Skeletal muscle satellite cell (primary cell): ENCODE results near the gene TSR3.

Experiments
- H3K27me3 ChIP-seq: 2 replicates; pipeline ENCODE4 v1.7.0; 2013; ENCODE audit warnings: low read length; ENCODE audit not compliant: control insufficient read depth, insufficient read depth
- H3K36me3 ChIP-seq: 2 replicates; pipeline ENCODE4 v1.7.0; 2013; ENCODE audit warnings: mild to moderate bottlenecking, control low read depth, low read length; ENCODE audit not compliant: insufficient read depth
- H3K4me1 ChIP-seq: 2 replicates; pipeline ENCODE4 v1.7.0; 2013; ENCODE audit warnings: low read length; ENCODE audit not compliant: control insufficient read depth, insufficient read depth
- H3K4me2 ChIP-seq: 2 replicates; pipeline ENCODE4 v1.7.0; 2013; ENCODE audit warnings: mild to moderate bottlenecking, low read length
- H3K4me3 ChIP-seq: 2 replicates; pipeline ENCODE4 v1.7.0; 2013; ENCODE audit warnings: low read length
- H3K9ac ChIP-seq: 2 replicates; pipeline ENCODE4 v1.7.0; 2013; ENCODE audit warnings: mild to moderate bottlenecking, low read depth, low read length, moderate library complexity
- H3K9me3 ChIP-seq: replicated peaks from 2 replicates; pipeline ENCODE4 v1.7.0; 2013; ENCODE audit warnings: mild to moderate bottlenecking, control low read depth, low read length

The TSR3 gene

GRCh38 chr16:1389762-1390161 lies 38.1 kb upstream of the TSR3 start:
- H3K4me2 ChIP-seq = no peak overlapping the region
- no peaks in the 10 kb centered on the region for H3K27me3 ChIP-seq
- no peak overlapping the region for H3K9ac ChIP-seq
- H3K9me3 ChIP-seq = no peaks in the 10 kb centered on the region
- no peak overlapping the region for H3K4me3 ChIP-seq
- H3K4me1 ChIP-seq = no peaks in the 10 kb centered on the region
- H3K36me3 ChIP-seq = peaks cover 5% of the 10 kb centered on the region

GRCh38 chr16:1387331-1387730 lies 35.7 kb upstream of the TSR3 start:
- Histone ChIP-seq H3K36me3 (no peaks in the 10 kb centered on the region), H3K27me3 (no peaks in the 10 kb centered on the region), H3K4me2 (no peak overlapping the region), H3K4me1 (no peaks in the 10 kb centered on the region), H3K4me3 (no peak overlapping the region), H3K9me3 (no peaks in the 10 kb centered on the region), H3K9ac (no peak overlapping the region)

- H3K9me3 ChIP-seq = no peaks in the 10 kb centered on the region
- no peak overlapping the region for H3K4me2 ChIP-seq
- no peaks in the 10 kb centered on the region for H3K4me1 ChIP-seq
- no peak overlapping the region for H3K9ac ChIP-seq
- peaks cover 4% of the 10 kb centered on the region for H3K36me3 ChIP-seq
- H3K4me3 ChIP-seq = no peak overlapping the region
- H3K27me3 ChIP-seq = no peaks in the 10 kb centered on the region
These were observed 33.6 kb upstream of the TSR3 start for GRCh38 chr16:1385232-1385631.

- peaks cover 4% of the 10 kb centered on the region for H3K36me3 ChIP-seq
- no peak overlapping the region for H3K4me3 ChIP-seq
- H3K9me3 ChIP-seq = no peaks in the 10 kb centered on the region
- H3K4me2 ChIP-seq = no peak overlapping the region
- peaks cover 8% of the 10 kb centered on the region for H3K4me1 ChIP-seq
- H3K27me3 ChIP-seq = no peaks in the 10 kb centered on the region
- H3K9ac ChIP-seq = no peak overlapping the region
These were observed 31.9 kb upstream of the TSR3 start for GRCh38 chr16:1383556-1383955.

GRCh38 chr16:1381612-1382406 lies 30.1 kb upstream of the TSR3 start:
- Histone ChIP-seq H3K4me1 (peaks cover 13% of the 10 kb centered on the region), H3K9ac (no peak overlapping the region), H3K36me3 (peaks cover 4% of the 10 kb centered on the region), H3K9me3 (no peaks in the 10 kb centered on the region), H3K27me3 (no peaks in the 10 kb centered on the region), H3K4me3 (no peak overlapping the region), H3K4me2 (no peak overlapping the region)

- Histone ChIP-seq H3K4me2 (no peak overlapping the region), H3K27me3 (no peaks in the 10 kb centered on the region), H3K4me3 (no peak overlapping the region), H3K36me3 (peaks cover 4% of the 10 kb centered on the region), H3K4me1 (peaks cover 13% of the 10 kb centered on the region), H3K9ac (no peak overlapping the region), H3K9me3 (no peaks in the 10 kb centered on the region)
These were observed 28.5 kb upstream of the TSR3 start for GRCh38 chr16:1380195-1380594.

- Histone ChIP-seq H3K4me3 (peak overlapping the region; percentile 77), H3K4me1 (peaks cover 13% of the 10 kb centered on the region), H3K9ac (peak overlapping the region; percentile 89), H3K9me3 (no peaks in the 10 kb centered on the region), H3K4me2 (peak overlapping the region; percentile 83), H3K27me3 (no peaks in the 10 kb centered on the region), H3K36me3 (peaks cover 4% of the 10 kb centered on the region)
These were observed 27.8 kb upstream of the TSR3 start for GRCh38 chr16:1379304-1380076.

- Histone ChIP-seq H3K27me3 (no peaks in the 10 kb centered on the region), H3K9ac (peak overlapping the region; percentile 89), H3K9me3 (no peaks in the 10 kb centered on the region), H3K4me2 (peak overlapping the region; percentile 83), H3K36me3 (peaks cover 4% of the 10 kb centered on the region), H3K4me1 (peaks cover 13% of the 10 kb centered on the region), H3K4me3 (peak overlapping the region; percentile 77)
These were observed 27.2 kb upstream of the TSR3 start for GRCh38 chr16:1378804-1379303.

GRCh38 chr16:1378087-1378803 lies 26.6 kb upstream of the TSR3 start:
- H3K4me2 ChIP-seq = peak overlapping the region; percentile 83
- H3K9me3 ChIP-seq = no peaks in the 10 kb centered on the region
- H3K9ac ChIP-seq = peak overlapping the region; percentile 89
- H3K36me3 ChIP-seq = peaks cover 4% of the 10 kb centered on the region
- no peaks in the 10 kb centered on the region for H3K27me3 ChIP-seq
- H3K4me1 ChIP-seq = peaks cover 13% of the 10 kb centered on the region
- peak overlapping the region; percentile 77 for H3K4me3 ChIP-seq

GRCh38 chr16:1377406-1378010 lies 25.8 kb upstream of the TSR3 start:
- H3K9me3 ChIP-seq = no peaks in the 10 kb centered on the region
- H3K4me1 ChIP-seq = peaks cover 13% of the 10 kb centered on the region
- H3K4me2 ChIP-seq = no peak overlapping the region
- H3K9ac ChIP-seq = no peak overlapping the region
- H3K4me3 ChIP-seq = no peak overlapping the region
- H3K27me3 ChIP-seq = no peaks in the 10 kb centered on the region
- peaks cover 4% of the 10 kb centered on the region for H3K36me3 ChIP-seq
